ENCODE measurements around the gene ARID2.

DNA sequence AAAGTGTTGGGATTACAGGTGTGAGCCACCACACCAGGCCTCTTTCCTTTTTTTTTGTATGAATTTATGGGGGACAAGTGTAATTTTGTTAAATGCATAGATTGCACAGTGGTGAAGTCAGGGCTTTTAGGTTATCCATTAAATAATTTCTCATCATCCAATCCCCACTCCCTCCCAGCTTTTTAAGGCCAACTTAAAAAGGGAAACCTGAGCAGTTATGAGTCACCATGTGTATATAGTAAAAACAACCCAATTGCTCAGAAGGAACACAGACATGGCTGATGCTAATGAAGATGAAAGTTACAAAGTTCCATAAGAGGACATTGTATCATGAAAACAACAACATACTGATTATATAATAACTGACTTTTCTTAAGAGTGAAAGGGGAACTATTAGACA lies 25.6 kb upstream of the ARID2 start:
- TF ChIP-seq EZH2 (IDR thresholded peaks at IDR 0.05; ENCODE audit: low read length), result no peak
- TF ChIP-seq, protein P1, sequence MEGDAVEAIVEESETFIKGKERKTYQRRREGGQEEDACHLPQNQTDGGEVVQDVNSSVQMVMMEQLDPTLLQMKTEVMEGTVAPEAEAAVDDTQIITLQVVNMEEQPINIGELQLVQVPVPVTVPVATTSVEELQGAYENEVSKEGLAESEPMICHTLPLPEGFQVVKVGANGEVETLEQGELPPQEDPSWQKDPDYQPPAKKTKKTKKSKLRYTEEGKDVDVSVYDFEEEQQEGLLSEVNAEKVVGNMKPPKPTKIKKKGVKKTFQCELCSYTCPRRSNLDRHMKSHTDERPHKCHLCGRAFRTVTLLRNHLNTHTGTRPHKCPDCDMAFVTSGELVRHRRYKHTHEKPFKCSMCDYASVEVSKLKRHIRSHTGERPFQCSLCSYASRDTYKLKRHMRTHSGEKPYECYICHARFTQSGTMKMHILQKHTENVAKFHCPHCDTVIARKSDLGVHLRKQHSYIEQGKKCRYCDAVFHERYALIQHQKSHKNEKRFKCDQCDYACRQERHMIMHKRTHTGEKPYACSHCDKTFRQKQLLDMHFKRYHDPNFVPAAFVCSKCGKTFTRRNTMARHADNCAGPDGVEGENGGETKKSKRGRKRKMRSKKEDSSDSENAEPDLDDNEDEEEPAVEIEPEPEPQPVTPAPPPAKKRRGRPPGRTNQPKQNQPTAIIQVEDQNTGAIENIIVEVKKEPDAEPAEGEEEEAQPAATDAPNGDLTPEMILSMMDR (optimal IDR thresholded peaks at IDR 0.05 in 1 of 3, IDR thresholded peaks at IDR 0.05 in 1 of 3, conservative IDR thresholded peaks at IDR 0.05 in 1 of 3; ENCODE audit: extremely low read depth in 1 of 3, insufficient read depth in 2 of 3, low read length in 3 of 3), result no peak

All from keratinocyte (primary cell).